HG03571 (cell line): Measurements from ENCODE around the gene EEF2KMT.
A peak's percentile ranks its signal among the peaks of the same experiment; 100 is the strongest.
"Not testable (repeated sequence)": the region's sequence is repeated elsewhere in the genome, so short reads cannot be mapped to it uniquely, and the experiment has no call there.

Source experiments
- ATAC-seq: cut with Tn5 transposase; IDR thresholded peaks from one replicate; pipeline ENCODE4 v1.9.1; 2021; ENCODE audit not compliant: unreplicated experiment

The EEF2KMT gene

DNA sequence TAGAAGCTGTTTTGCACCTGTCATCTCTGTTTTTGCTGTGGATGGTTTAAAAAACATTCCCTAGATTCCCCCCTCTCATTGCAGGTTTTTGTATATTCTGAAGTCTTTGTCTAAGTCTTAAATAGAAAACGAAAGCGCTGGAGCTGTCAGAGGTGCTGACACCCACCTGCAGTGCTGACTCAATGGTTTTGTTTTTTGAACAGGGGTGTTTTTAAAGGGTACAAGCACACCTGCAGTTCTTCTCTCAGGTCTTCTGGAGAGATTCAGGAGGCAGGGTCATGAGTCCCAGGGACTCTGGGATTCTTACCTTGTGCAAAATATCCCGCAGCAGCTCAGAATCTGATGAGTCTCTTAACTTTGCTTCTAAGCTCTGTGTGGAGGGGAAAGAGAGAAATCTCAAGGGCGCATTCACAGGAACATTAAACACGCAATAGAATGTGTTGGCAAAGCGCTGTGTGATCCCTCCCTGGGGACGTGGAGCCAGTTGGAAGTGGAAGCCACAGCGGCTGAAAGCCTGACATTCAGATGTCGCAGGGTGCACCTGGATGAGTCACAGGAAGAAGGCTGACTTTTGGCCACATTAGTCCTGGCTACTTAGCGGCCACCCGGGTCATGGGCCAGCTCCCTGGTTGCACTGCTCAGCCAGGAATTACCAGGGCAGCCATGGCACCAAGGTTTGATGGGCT lies 2.3 kb downstream of the EEF2KMT start:
- ATAC-seq, result not testable (repeated sequence)

- not testable (repeated sequence) for ATAC-seq
Observed at GRCh38 chr16:5093746-5094145, 3.8 kb downstream of the EEF2KMT start.

DNA sequence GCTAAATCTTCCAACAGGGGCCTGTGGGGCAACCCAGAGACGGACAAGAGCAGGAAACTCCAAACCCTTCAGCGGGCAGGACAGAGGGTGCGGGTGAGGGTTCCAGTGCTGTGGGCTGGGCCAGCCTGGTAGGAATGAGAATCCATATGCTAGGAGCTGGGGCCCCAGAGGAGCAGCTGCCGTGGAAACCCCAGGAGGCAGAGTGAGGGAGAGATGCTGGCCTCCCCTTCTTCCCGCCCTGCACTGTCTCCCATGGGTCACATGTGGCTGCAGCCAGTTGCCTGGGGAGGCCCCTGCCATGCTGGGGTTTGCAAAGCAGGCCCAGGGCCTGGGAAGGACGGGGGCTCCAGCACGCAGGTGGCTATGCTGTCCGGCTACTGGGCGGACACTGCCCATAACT lies 4.5 kb downstream of the EEF2KMT start:
- ATAC-seq, result not testable (repeated sequence)

DNA sequence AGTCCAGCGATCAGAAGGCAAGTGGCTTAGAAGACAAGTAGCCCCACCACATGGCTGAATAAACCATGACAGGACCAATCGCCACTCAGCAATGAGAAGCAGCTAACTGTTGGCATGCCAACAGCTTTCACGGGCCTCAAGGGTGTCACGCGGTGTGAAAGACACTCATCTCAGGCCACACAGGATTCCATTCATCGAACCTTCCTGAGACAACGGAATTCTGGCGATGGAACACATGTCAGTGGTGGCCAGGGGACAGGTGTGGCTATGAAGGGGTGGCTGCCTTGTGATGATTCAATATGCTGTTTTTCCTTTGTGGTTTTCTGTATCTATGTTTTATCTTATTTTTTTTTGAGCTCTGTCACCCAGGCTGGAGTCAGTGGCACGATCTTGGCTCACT lies 7.0 kb downstream of the EEF2KMT start:
- ATAC-seq, result not testable (repeated sequence)

DNA sequence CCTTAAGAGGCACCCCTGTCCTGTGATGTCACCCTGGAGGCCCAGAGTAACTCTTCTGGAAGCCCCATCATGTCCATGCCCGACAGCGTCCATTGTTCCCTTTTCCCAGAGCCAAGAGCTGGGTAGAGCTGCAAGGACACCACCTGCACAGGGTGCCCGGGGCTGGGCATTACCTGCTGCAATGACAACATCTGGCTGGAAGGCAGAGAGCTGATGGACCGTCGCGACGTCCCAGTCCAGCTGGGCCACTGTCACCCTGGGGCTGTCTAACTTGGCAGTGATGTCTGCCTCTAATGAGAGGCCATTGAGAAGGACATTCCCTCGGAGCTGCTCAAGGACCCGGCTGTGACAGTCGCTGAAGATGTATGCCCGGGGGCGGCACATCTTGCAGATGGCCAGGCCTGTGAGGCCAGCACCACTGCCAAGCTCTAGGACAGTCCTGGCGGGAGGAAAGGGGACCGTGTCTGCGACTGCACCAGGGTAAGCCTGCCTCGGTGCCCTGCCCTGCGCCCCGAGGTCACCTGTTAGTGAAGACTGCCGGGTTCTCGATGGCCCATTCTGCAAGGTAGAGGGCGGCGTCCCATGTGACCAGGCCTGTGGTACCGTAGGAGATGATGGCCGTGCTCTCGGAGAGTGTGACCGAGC lies 7.6 kb downstream of the EEF2KMT start:
- not testable (repeated sequence) for ATAC-seq

- ATAC-seq, result not testable (repeated sequence)
Observed at GRCh38 chr16:5088936-5089335, 8.7 kb downstream of the EEF2KMT start.

DNA sequence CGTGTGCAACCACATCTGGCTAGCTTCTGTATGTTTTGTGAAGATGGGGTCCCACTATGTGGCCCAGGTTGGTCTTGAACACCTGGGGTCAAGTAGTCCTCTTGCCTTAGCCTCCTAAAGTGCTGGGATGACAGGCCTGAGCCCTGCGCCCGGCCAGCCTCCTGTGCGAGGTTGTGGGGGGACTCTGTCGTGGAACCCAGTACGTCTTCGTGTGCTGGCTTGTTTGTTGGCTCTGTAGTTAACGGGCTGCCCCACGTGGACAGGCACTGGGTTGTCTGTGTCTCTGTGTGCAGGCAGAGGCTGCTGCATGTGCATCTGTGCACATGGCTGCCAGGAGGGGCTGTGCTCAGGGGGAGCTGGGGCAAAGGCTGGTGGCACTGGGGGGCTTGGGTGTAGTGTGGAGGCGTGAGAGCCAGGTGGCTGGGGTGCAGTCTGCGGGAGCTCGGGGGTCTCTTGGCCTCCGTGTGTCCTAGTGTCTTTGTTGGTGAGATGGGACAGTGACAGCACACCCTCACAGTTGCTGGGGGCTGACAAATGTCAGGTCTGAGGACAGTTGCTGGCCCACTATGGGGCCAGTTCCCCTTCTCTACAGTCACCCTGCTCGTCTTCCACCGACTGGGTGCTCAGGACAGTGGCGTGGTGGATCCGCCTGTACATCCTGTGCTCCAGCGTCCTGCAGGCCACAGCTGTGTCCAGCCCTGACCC lies 9.4 kb downstream of the EEF2KMT start:
- not testable (repeated sequence) for ATAC-seq

DNA sequence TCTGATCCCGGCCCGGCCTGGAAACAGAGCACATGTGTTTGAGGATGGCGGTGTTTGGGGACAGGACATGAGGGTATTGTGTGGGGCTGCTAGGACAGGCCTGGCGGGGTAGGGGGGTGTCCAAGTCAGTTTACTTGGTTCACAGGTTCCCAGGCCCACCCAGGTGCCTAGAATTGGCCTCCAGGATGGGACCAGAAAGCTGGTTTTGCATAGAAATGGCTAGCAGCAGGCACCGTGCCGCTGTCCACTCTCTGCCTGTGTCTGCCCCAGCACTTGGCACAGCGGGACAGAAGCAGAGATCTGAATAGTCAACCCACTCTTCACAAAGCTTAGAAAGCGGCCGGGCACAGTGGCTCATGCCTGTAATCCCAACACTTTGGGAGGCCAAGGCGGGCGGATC lies 11.9 kb downstream of the EEF2KMT start:
- ATAC-seq, result not testable (repeated sequence)

DNA sequence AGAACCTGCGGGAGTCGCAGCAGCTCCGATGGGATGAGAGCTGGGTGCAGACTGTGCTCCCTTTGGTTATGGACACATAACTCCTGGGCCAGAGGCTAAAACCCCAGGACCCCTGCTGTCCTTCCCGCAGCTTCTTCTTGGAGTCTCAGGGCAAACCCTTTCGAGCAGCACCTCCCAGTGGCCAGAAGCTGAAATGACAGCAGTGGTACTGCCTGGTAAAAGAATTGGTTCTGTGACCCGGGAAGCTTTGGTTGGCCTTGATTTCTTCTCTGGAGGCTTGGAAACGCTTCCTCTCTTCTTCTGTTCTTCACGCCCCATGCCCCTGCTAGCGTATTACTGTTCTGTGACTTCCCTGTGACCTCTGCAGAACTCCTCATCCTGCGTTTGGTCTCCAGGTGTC lies 12.8 kb downstream of the EEF2KMT start:
- not testable (repeated sequence) for ATAC-seq

- not testable (repeated sequence) for ATAC-seq
Observed at GRCh38 chr16:5084099-5084731, 13.4 kb downstream of the EEF2KMT start.

GRCh38 chr16:5083646-5084045 lies 13.9 kb downstream of the EEF2KMT start:
- not testable (repeated sequence) for ATAC-seq

DNA sequence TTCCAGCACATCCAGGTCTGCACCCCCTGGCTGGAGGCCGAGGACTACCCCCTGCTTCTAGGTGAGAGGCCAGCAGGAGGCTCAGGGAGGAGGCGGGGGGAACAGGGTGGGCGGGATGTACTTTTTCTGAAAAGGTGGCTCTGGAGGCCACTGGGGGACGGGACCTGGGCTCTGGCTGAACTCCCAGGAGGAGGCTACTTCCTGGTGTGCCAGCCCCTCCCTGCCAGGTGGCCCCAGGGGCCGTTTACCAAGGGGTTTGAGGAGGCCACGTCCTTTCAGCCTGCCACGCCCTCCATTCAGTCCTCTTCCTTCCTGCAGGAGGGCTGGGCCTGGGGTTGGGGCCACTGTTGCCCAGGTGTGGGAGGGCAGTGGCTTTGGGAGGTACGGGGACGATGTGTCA lies 16.6 kb downstream of the EEF2KMT start:
- ATAC-seq, result not testable (repeated sequence)

DNA sequence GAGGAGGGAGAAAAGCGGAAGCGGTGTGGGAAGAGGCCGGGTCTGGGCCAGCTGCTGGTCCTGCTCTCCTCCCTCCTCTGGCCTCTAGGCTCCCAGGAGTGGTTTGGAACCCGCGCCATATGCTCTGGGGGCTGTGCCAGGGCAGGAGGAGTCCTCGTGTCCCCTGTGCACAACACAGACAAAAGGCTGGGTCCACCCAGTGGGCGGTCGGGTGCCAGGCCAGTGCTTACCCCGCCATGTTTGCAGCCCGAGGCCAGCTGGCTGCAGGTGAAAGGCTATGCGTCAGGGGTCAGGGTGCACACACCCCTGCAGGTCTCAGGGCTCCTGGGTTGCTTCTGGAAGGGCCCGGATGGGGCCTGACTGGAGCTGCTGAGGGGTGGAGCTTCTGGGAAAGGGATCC lies 17.1 kb downstream of the EEF2KMT start:
- not testable (repeated sequence) for ATAC-seq

GRCh38 chr16:5078626-5079025 lies 19.0 kb downstream of the EEF2KMT start:
- ATAC-seq, result no peak

GRCh38 chr16:5077304-5077703 lies 20.3 kb downstream of the EEF2KMT start:
- no peak for ATAC-seq

DNA sequence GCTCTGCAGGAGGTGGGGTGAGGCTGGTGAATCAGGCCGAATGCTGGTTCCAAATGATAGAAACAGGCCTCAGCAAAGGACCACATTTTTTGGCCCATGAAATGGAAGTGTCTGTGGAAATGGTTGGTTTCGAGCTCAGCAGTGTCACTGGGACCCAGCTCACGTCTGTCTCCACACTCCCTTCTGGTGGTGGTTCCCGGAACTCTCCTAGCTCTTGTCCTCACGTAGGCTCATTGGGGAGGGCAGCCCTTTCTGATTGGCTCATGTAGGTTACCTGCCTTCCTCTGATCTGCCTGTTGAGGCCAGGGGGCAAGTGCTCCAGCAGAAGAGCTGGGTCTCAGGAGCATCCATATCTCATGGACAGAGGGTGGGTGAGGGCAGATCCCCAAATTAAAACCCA lies 22.0 kb downstream of the EEF2KMT start:
- ATAC-seq, result no peak

- ATAC-seq, result not testable (repeated sequence)
Observed at GRCh38 chr16:5073771-5074170, 23.8 kb downstream of the EEF2KMT start.

DNA sequence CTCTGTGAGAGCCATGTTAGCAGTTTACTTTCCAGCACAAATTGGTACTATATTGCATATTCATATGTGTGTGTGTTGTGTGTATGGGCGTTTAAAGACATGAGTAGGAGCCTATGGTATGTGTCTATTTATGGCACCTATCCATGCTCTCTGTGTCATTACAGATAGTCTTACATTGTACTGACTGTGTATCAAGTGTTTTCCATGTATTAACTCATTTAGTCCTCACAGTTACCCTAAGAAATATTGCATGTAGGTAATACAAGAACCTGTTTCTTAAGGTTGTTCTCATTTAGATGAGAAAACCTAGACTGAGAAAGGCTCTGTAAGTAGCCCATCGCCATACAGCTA lies 24.3 kb downstream of the EEF2KMT start:
- no peak for ATAC-seq

- peak; percentile 4 for ATAC-seq
Observed at GRCh38 chr16:5072334-5073278, 25.0 kb downstream of the EEF2KMT start.

- peak; percentile 81 for ATAC-seq
Observed at GRCh38 chr16:5071681-5072333, 25.8 kb downstream of the EEF2KMT start, which contains the start of gene ALG1. ALG1 (plus strand) TSS chr16:5071843; CDS start chr16:5071850, 7 bp downstream.
